IPS-15b (cell line): Measurements from ENCODE around the gene HTRA1.

Experiments
- H3K27me3 ChIP-seq: one replicate; pipeline ENCODE4 v1.6.1; 2013; ENCODE audit warnings: low read length; ENCODE audit not compliant: control insufficient read depth, insufficient read depth
- H3K36me3 ChIP-seq: one replicate; pipeline ENCODE4 v1.6.1; 2013; ENCODE audit warnings: low read length; ENCODE audit not compliant: control insufficient read depth, insufficient read depth
- H3K4me1 ChIP-seq: one replicate; pipeline ENCODE4 v1.6.1; 2013; ENCODE audit warnings: mild to moderate bottlenecking, low read length; ENCODE audit not compliant: control insufficient read depth, insufficient read depth
- H3K4me3 ChIP-seq: one replicate; pipeline ENCODE4 v1.5.1; 2013; ENCODE audit warnings: low read depth, low read length
- H3K9ac ChIP-seq: one replicate; pipeline ENCODE4 v1.6.1; 2013; ENCODE audit warnings: low read depth, mild to moderate bottlenecking, low read length
- H3K9me3 ChIP-seq: one replicate; pipeline ENCODE4 v1.6.1; 2013; ENCODE audit warnings: mild to moderate bottlenecking, low read length; ENCODE audit not compliant: control insufficient read depth, insufficient read depth

Gene HTRA1

DNA sequence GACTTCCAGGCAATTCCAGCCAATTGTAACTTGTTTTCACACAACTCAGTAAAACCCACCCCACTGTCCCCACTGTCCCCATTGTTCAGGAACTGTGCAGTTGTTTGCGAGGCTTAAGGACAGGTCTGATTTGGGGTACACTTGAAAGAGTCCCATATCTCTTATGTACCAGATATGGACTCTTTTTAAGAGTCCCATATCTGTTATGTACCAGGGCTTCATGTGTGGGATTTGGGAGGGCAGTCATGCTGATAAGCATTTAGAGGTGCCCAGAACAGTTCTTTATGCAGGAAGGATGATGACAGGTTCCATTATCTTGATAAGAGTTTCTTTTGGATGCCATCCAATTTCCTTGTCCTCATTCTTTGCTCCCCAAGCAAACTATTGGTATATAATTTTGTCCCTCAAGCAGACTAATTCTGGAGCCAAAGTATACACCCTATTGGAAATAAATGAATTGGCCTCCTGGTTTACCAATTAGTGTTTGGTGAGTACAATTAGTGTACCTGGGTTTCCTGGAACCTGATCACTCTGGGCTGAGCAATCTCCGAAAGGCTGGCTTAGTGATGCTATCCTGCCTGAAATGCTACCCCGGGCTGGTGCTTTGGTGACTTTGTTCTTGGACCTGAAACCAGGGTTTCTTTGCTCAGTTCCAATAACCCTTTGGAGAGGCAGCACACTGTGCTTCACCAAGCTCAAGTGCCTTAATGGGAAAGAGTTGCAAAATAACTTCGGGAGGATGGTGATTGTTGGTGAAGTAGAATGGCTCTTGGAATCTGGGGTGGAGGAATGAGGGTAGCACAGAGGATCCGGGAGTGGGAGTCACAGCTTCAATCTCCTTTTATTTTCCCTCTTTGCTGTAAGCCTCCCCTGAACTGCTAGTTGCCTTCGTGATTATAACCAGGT lies 93.0 kb downstream of the HTRA1 start:
- no peak overlapping the region for H3K4me3 ChIP-seq
- no peaks in the 10 kb centered on the region for H3K27me3 ChIP-seq
- H3K36me3 ChIP-seq = no peaks in the 10 kb centered on the region
- H3K4me1 ChIP-seq = no peaks in the 10 kb centered on the region
- no peak overlapping the region for H3K9ac ChIP-seq
- no peaks in the 10 kb centered on the region for H3K9me3 ChIP-seq

DNA sequence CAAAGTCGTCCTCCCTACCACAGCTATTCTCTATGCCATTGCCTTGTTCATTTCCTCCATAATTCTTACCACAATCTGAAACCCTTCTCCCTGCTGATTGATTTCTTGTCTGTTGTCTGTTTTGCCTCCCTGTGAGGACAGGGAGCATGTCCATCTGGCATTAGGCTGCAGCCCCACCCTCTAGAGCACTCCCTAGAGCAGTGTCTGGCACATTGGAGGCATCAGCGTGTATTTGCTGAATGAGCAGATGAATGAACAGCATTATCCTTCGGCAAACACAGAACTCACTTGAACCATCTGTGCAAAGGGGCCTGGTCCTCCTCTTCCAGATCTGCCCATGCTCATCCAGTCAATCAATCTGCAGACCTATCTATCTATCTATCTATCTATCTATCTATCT lies 94.1 kb downstream of the HTRA1 start:
- H3K4me1 ChIP-seq = no peaks in the 10 kb centered on the region
- no peak overlapping the region for H3K4me3 ChIP-seq
- no peaks in the 10 kb centered on the region for H3K36me3 ChIP-seq
- no peaks in the 10 kb centered on the region for H3K9me3 ChIP-seq
- no peak overlapping the region for H3K9ac ChIP-seq
- H3K27me3 ChIP-seq = no peaks in the 10 kb centered on the region

DNA sequence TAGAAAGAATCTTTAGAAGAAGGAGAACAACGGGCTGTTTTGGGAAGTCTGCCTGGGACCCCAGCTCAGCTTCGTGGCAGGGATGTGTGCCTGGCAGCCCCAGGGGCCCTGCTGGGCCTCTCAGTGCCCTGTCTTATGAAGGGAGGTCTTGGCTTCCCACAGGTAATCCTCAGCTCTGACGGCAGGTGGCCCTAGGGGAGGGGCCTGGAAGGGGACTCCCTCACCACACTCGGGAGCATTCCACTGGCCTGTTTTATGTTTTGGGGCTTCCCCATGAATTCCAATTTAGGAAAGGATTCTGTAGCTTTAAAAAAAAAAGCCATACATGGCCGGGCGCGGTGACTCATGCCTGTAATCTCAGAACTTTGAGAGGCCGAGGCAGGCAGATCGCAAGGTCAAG lies 96.2 kb downstream of the HTRA1 start:
- Histone ChIP-seq H3K4me3 (no peak overlapping the region), H3K36me3 (no peaks in the 10 kb centered on the region), H3K9me3 (no peaks in the 10 kb centered on the region), H3K4me1 (no peaks in the 10 kb centered on the region), H3K27me3 (no peaks in the 10 kb centered on the region), H3K9ac (no peak overlapping the region)

DNA sequence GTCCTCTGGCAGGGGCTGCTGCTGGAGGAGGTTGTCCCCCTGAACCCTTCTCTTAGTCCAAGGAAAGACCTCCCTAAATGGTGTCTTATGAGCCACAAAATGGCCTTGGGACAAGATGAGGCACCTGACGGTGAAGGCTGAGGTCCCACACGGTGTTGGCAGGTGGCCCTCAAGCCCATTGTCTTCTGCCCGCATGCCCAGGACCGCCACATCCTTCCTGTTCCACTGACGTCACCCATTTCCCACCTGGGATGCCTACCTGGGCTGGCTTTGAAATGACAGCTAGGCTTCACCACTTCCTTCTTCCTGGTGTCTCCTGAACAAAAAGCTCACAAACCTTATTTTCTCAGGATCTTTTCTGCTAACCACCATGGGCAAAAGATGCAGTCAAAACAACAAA lies 97.1 kb downstream of the HTRA1 start:
- no peaks in the 10 kb centered on the region for H3K27me3 ChIP-seq
- no peaks in the 10 kb centered on the region for H3K36me3 ChIP-seq
- H3K4me3 ChIP-seq = no peak overlapping the region
- H3K4me1 ChIP-seq = no peaks in the 10 kb centered on the region
- no peak overlapping the region for H3K9ac ChIP-seq
- no peaks in the 10 kb centered on the region for H3K9me3 ChIP-seq

DNA sequence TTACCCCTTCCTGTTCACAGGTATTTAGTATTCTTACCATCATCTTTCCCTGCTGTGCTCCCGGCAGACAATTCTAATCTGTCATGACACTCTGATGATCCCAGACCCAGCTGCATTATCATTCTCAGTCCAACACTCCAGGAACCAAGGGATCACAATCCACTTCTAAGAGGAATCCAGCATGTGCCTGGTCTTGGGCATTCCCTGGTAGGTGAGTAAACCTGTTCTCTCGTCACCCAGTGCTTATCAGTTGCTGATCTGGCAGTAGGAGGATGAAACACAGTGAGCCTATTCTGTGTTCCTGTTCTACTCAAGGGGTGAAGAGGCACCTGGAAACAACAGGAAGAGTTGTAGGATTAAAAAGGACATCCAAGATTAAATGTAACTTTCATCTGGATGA lies 97.9 kb downstream of the HTRA1 start:
- H3K4me1 ChIP-seq = no peaks in the 10 kb centered on the region
- no peaks in the 10 kb centered on the region for H3K9me3 ChIP-seq
- no peak overlapping the region for H3K4me3 ChIP-seq
- no peaks in the 10 kb centered on the region for H3K36me3 ChIP-seq
- no peak overlapping the region for H3K9ac ChIP-seq
- no peaks in the 10 kb centered on the region for H3K27me3 ChIP-seq

DNA sequence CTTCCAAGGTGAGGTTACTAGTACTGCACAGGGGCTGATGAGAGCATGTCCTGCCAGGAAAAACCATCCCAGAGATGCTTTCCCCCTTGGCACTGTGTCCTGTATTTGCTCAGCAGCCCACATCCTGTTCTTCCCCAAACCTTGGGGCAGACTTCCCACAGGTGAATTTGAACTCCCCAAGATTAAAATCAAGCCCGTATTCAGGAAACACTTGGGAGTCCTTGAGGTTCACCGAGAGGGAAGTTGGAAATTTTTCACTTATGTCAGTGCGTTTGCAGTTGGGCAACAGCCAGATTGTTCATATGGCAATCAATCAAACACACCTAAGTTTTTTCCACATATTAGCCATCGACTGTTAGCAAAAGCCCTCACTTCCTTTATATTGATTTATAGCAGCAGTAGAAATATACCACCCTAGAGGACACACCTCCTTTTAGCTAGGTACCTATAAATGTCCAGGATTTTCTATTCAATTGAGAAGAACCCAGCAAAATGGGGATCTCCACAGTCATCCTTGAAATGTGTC lies 99.0 kb downstream of the HTRA1 start, which contains the start of gene DMBT1:
DMBT1 (plus strand) TSS at position 476 of the 526 bp plus-strand sequence; CDS start at position 493, 17 bp downstream.
- Histone ChIP-seq H3K36me3 (no peaks in the 10 kb centered on the region), H3K9me3 (no peaks in the 10 kb centered on the region), H3K9ac (no peak within 1 kb of the TSS), H3K4me3 (no peak within 1 kb of the TSS), H3K4me1 (no peaks in the 10 kb centered on the region), H3K27me3 (no peaks in the 10 kb centered on the region)

DNA sequence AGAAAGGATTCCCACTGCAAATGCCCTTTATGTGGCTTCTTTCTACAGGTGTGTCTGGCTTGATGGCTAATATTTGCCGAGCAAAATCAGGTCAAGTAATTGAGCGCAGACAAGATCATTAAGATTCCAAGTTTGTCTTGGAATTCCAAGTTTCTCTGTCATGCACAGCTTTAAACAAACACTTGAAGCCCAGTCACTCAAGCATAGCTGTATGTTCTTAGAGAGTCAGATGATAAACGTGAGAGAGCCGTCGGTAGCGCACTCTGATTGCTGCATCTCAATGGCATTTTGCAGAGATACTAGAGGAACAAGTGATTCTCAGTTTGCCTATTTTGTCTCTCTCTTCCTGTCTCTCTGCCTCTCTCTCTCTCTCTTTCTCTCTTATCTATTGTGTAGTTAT lies 99.9 kb downstream of the HTRA1 start:
- no peak overlapping the region for H3K4me3 ChIP-seq
- no peaks in the 10 kb centered on the region for H3K27me3 ChIP-seq
- no peaks in the 10 kb centered on the region for H3K4me1 ChIP-seq
- H3K9ac ChIP-seq = no peak overlapping the region
- no peaks in the 10 kb centered on the region for H3K36me3 ChIP-seq
- no peaks in the 10 kb centered on the region for H3K9me3 ChIP-seq

DNA sequence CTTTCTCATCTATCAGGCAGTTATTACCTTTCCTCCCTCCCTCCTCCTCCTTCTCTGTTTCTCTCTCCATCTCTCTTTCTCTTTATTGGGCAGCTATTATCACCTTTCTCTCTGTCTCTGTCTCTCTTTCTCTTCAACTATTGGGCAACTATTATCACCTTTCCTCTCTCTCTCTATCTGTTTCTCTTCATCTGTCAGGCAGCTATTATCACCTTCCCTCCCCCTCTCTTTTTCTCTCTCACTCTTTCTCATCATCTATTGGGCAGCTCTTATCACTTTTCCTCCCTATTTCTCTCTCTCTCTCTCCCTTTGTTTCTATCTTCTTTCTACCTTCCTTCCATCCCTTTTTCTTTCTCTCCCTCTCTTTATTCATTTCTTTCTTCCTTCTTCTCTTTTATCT lies 100.4 kb downstream of the HTRA1 start:
- Histone ChIP-seq H3K9ac (no peak overlapping the region), H3K9me3 (no peaks in the 10 kb centered on the region), H3K36me3 (no peaks in the 10 kb centered on the region), H3K4me1 (no peaks in the 10 kb centered on the region), H3K4me3 (no peak overlapping the region), H3K27me3 (no peaks in the 10 kb centered on the region)
